Measurements from ENCODE around the gene TRNAU1AP.

DNA sequence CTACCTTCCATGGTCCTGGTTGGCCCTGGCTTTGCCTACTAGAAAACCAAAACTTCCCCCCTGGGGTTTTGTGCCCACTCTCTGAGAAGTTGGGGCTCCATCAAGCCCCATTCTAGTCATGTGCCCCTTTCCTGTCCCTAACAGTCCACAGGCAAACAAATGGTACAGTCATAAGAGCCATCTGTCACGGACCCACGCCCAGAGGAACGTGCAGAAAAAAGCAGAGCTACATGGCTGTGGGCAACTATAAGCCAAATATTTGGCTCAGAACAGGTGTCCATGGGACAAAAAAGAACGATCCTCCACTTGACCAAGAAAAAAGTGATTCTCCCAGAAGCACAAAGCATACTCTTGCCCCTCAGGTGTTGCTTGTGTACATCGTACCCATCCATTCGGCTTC, 14.6 kb upstream of the TRNAU1AP start:
- TF ChIP-seq POLR2A (IDR thresholded peaks at IDR 0.05), result no peak
- TF ChIP-seq, protein P1, sequence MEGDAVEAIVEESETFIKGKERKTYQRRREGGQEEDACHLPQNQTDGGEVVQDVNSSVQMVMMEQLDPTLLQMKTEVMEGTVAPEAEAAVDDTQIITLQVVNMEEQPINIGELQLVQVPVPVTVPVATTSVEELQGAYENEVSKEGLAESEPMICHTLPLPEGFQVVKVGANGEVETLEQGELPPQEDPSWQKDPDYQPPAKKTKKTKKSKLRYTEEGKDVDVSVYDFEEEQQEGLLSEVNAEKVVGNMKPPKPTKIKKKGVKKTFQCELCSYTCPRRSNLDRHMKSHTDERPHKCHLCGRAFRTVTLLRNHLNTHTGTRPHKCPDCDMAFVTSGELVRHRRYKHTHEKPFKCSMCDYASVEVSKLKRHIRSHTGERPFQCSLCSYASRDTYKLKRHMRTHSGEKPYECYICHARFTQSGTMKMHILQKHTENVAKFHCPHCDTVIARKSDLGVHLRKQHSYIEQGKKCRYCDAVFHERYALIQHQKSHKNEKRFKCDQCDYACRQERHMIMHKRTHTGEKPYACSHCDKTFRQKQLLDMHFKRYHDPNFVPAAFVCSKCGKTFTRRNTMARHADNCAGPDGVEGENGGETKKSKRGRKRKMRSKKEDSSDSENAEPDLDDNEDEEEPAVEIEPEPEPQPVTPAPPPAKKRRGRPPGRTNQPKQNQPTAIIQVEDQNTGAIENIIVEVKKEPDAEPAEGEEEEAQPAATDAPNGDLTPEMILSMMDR (IDR thresholded peaks at IDR 0.05), result no peak

All from transverse colon (tissue), 3 donors.